Skeletal muscle tissue (tissue), 4 donors: ENCODE data around the gene PLXNB2. TPM values are rescaled to one million over a fixed set of nuclear protein-coding genes. Genes with fewer than 3 reads are reported as not detected.

ENCODE experiments used
- H3K27ac ChIP-seq: one replicate; pipeline ENCODE4 v1.7.0; 2013; ENCODE audit warnings: mild to moderate bottlenecking, low read depth, low read length, inconsistent platforms
- H3K27me3 ChIP-seq, 3 donors: one replicate each; pipeline ENCODE4 v1.7.0; 2013; ENCODE audit warnings: low read length in 3 of 3; ENCODE audit not compliant: control insufficient read depth in 3 of 3, insufficient read depth in 3 of 3
- H3K36me3 ChIP-seq, 3 donors: one replicate each; pipeline ENCODE4 v1.7.0; 2013; ENCODE audit warnings: low read length in 3 of 3; ENCODE audit not compliant: control insufficient read depth in 3 of 3, insufficient read depth in 3 of 3
- H3K4me1 ChIP-seq, 3 donors: one replicate each; pipeline ENCODE4 v1.7.0; 2013; ENCODE audit warnings: low read length in 3 of 3, mild to moderate bottlenecking in 3 of 3; ENCODE audit not compliant: control insufficient read depth in 3 of 3, insufficient read depth in 3 of 3
- H3K4me3 ChIP-seq, 3 donors: one replicate each; pipeline ENCODE4 v1.7.0; 2013; ENCODE audit warnings: low read length in 3 of 3
- H3K9ac ChIP-seq, 3 donors: one replicate each; pipeline ENCODE4 v1.7.0; 2013; ENCODE audit warnings: low read length in 3 of 3, mild to moderate bottlenecking in 3 of 3, moderate library complexity in 2 of 3, low read depth in 1 of 3
- H3K9me3 ChIP-seq, 3 donors: one replicate each; pipeline ENCODE4 v1.7.0; 2013; ENCODE audit warnings: low read length in 3 of 3; ENCODE audit not compliant: control insufficient read depth in 3 of 3
- total RNA-seq: library from RNA; depleted of rRNA; stranded (reverse); fragments of >200 nt; gene quantifications from one replicate; pipeline ENCODE4 v1.2.3, GENCODE V29; 2014
- donor health status: Osteomylitis.

Gene PLXNB2
- total RNA-seq, 1 donor from 2014 or later = 48.5 TPM

DNA sequence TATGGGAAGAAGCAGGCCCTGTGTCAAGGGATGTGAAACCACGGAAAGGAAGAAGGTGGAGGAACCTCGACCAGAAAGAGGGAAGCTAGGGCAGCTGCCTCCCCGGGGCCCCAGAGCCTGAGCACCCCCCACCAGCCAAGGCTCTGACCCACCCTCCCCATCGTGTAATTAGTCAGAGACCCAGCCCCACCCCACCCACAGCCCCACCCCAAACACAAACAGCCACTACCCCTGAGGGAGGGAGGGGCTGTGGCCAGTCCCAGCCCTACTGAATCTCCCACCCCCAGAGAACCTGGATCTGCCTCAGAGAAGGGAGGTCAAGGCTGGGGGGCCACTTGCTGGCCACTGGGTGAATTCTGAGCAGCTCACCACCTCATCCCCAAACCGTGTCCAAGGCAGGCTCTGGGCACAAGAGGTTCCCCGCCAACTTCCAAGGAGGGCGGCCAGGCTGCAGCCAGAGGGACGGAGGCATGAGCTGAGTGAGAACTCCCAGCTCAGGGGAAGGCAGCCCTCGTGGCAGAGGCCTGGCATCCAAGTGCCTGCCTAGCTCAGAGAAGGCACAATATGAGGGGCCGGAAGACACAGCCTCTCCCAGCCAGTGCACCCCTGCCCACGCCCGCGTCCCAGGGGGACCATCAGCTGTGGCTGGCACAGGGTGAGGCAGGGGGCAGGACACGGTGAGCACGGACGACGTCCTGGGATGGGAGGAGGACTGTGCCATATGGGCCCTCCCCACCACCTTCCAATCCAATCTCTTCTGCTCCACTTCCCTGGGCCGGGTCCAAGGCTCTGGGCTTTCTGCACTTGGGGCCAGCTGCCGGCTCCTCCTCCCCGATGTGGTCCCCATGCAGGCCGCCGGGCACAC, 2.7 kb downstream of the PLXNB2 start:
- H3K9ac ChIP-seq = peak overlapping the region in 2 of 3 donors; percentile 45 to 71
- H3K4me1 ChIP-seq = peaks cover 52 to 66% (median 66%) of the 10 kb centered on the region in 3 donors
- no peaks in the 10 kb centered on the region for H3K9me3 ChIP-seq
- H3K27me3 ChIP-seq = peaks cover 0 to 2% (median 0%) of the 10 kb centered on the region in 3 donors
- H3K27ac ChIP-seq = peak overlapping the region; percentile 72
- peak overlapping the region; percentile 69 to 76 (median 72) for H3K4me3 ChIP-seq
- H3K36me3 ChIP-seq = no peaks in the 10 kb centered on the region

DNA sequence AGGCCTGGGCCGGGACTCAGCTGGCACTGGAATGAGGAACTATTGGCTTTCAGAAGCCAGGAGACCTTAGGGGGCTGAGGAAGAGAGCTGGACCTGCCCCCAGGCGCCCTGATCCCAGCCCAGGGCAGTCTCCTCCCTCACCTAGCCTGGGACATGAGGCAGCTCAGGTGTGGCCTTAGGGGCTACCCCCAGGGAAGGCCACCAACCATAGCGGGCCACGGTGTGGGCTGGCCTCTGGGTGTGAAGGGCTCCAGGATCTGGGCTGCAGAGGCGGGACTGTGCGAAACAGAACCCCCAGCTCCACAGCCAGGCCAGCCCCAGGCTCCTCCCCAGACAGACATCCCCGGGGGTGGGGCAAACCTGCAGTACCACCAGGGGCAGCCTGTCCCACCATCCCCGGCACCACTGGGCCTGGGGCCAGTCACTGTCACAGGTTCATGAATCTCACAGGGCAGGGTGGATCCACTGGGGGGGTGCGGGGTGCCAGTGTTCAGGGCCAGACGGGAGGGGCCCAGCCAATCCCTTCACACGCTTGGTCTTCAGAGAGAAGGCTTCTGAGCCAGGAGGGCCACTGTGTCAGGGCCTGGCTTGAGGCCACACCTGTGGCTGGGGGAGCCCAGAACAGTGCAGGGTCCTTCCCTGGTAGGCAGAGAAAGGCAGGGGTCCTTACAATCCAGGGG, 3.5 kb downstream of the PLXNB2 start:
- Histone ChIP-seq H3K4me3 (no peak overlapping the region), H3K4me1 (peaks cover 50 to 63% (median 62%) of the 10 kb centered on the region in 3 donors), H3K27ac (peak overlapping the region; percentile 54), H3K9me3 (no peaks in the 10 kb centered on the region), H3K27me3 (peaks cover 0 to 2% (median 0%) of the 10 kb centered on the region in 3 donors), H3K9ac (peak overlapping the region in 2 of 3 donors; percentile 23 to 33), H3K36me3 (no peaks in the 10 kb centered on the region)

GRCh38 chr22:50303515-50303847, 4.0 kb downstream of the PLXNB2 start:
- Histone ChIP-seq H3K27me3 (peaks cover 0 to 2% (median 0%) of the 10 kb centered on the region in 3 donors), H3K4me3 (no peak overlapping the region), H3K4me1 (peaks cover 47 to 60% (median 59%) of the 10 kb centered on the region in 3 donors)

DNA sequence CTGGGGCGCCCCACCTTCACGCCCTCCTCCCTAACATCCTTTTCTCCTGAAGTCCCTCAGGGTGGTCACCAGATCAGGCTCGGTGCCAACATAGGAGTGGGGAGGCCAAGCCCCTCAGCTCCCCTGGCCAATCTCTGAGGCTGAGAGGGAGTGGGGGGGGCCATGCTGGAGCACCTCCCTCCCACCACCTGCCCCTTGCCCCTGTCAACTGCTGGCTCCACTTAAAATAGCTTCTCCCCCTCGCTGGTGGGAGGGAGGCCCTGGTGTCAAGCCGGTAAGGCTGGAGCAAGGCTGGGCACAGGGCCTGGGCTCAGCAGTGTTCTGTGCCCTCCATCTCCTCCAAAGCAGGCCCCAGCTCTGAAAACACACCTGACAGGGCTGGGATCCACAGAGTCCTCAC, 4.9 kb downstream of the PLXNB2 start:
- Histone ChIP-seq H3K27ac (no peak overlapping the region), H3K36me3 (no peaks in the 10 kb centered on the region), H3K27me3 (peaks cover 0 to 2% (median 0%) of the 10 kb centered on the region in 3 donors), H3K4me1 (peaks cover 42 to 55% (median 52%) of the 10 kb centered on the region in 3 donors), H3K4me3 (no peak overlapping the region), H3K9me3 (no peaks in the 10 kb centered on the region), H3K9ac (peak overlapping the region in 1 of 3 donors; percentile 45)

More at GRCh38 chr22:50303515-50303847, 4.0 kb downstream of the PLXNB2 start:
- Histone ChIP-seq H3K9me3 (no peaks in the 10 kb centered on the region), H3K27ac (peak overlapping the region; percentile 54), H3K36me3 (no peaks in the 10 kb centered on the region), H3K9ac (peak overlapping the region in 2 of 3 donors; percentile 45 to 54)

- no peak overlapping the region for H3K27ac ChIP-seq
- H3K9ac ChIP-seq = peak overlapping the region in 1 of 3 donors; percentile 25
Observed at GRCh38 chr22:50302041-50302541, 5.4 kb downstream of the PLXNB2 start.

GRCh38 chr22:50301581-50301991, 5.9 kb downstream of the PLXNB2 start:
- H3K27ac ChIP-seq = no peak overlapping the region
- H3K27me3 ChIP-seq = peaks cover 0 to 2% (median 0%) of the 10 kb centered on the region in 3 donors
- no peaks in the 10 kb centered on the region for H3K9me3 ChIP-seq
- no peaks in the 10 kb centered on the region for H3K36me3 ChIP-seq
- peak overlapping the region in 1 of 3 donors; percentile 25 for H3K9ac ChIP-seq
- H3K4me1 ChIP-seq = peaks cover 46 to 59% (median 52%) of the 10 kb centered on the region in 3 donors
- H3K4me3 ChIP-seq = no peak overlapping the region

More at GRCh38 chr22:50302041-50302541, 5.4 kb downstream of the PLXNB2 start:
- no peaks in the 10 kb centered on the region for H3K9me3 ChIP-seq
- peaks cover 43 to 59% (median 52%) of the 10 kb centered on the region in 3 donors for H3K4me1 ChIP-seq
- H3K36me3 ChIP-seq = no peaks in the 10 kb centered on the region
- H3K27me3 ChIP-seq = peaks cover 0 to 2% (median 0%) of the 10 kb centered on the region in 3 donors
- no peak overlapping the region for H3K4me3 ChIP-seq

GRCh38 chr22:50300620-50301257, 6.7 kb downstream of the PLXNB2 start:
- Histone ChIP-seq H3K4me3 (no peak overlapping the region), H3K9ac (no peak overlapping the region), H3K9me3 (no peaks in the 10 kb centered on the region), H3K27me3 (no peaks in the 10 kb centered on the region), H3K27ac (no peak overlapping the region), H3K36me3 (no peaks in the 10 kb centered on the region), H3K4me1 (peaks cover 42 to 53% (median 46%) of the 10 kb centered on the region in 3 donors)

GRCh38 chr22:50299785-50300619, 7.4 kb downstream of the PLXNB2 start:
- Histone ChIP-seq H3K27ac (no peak overlapping the region), H3K9ac (peak overlapping the region in 1 of 3 donors; percentile 8), H3K27me3 (no peaks in the 10 kb centered on the region), H3K4me3 (no peak overlapping the region), H3K4me1 (peaks cover 36 to 47% (median 39%) of the 10 kb centered on the region in 3 donors), H3K9me3 (no peaks in the 10 kb centered on the region), H3K36me3 (no peaks in the 10 kb centered on the region)
